A673 (cell line): ENCODE data around the gene CORO2A. TPM values are rescaled to one million over a fixed set of nuclear protein-coding genes. Genes with fewer than 3 reads are reported as not detected.

Experiments used
- BruUV-seq: library from RNA; stranded (reverse); fragments of 400-500 nt; replicated peaks from 2 replicates; lab custom pipeline; 2021; lab: Mats Ljungman, UMichigan
- CTCF ChIA-PET: fragments of 300-600 bp; sonication (Branson Sonifier 250); formaldehyde crosslinking; loops from one replicate; lab custom pipeline; 2022; ENCODE audit warnings: antibody characterized with exemption; lab: Charles Lee
- POLR2A ChIA-PET: fragments of 300-600 bp; sonication (Branson Sonifier 250); formaldehyde crosslinking; loops from one replicate; lab custom pipeline; 2022; ENCODE audit warnings: antibody characterized with exemption; ENCODE audit not compliant: low non-redundant PET; lab: Charles Lee
- DNase-seq: peaks from one replicate; pipeline ENCODE4 v3.0.0-alpha.2; 2015; ENCODE audit warnings: low spot score
- H3K27ac ChIP-seq: fragments of 200-600 bp; sonication (generic); 2 replicates; pipeline ENCODE4 v1.5.1; 2016; ENCODE audit warnings: mixed run types, low read depth, mild to moderate bottlenecking, mixed read lengths, antibody characterized with exemption, low read length; ENCODE audit not compliant: poor library complexity, severe bottlenecking
- H3K27me3 ChIP-seq: fragments of 200-600 bp; sonication (generic); replicated peaks from 2 replicates; pipeline ENCODE4 v1.6.1; 2017; ENCODE audit warnings: mixed run types, low read depth, mild to moderate bottlenecking, mixed read lengths, antibody characterized with exemption, low read length; ENCODE audit not compliant: insufficient read depth, poor library complexity
- H3K36me3 ChIP-seq: fragments of 200-600 bp; sonication (generic); 2 replicates; pipeline ENCODE4 v1.6.1; 2016; ENCODE audit warnings: mixed run types, mild to moderate bottlenecking, mixed read lengths, antibody characterized with exemption, low read length; ENCODE audit not compliant: insufficient read depth, poor library complexity, severe bottlenecking
- H3K4me1 ChIP-seq: fragments of 200-600 bp; sonication (generic); 2 replicates; pipeline ENCODE4 v1.6.1; 2017; ENCODE audit warnings: mixed run types, mild to moderate bottlenecking, mixed read lengths, antibody characterized with exemption, low read length; ENCODE audit not compliant: insufficient read depth, poor library complexity, severe bottlenecking
- H3K4me3 ChIP-seq: fragments of 200-600 bp; sonication (generic); 2 replicates; pipeline ENCODE4 v1.5.1; 2016; ENCODE audit warnings: low read depth, mixed run types, mild to moderate bottlenecking, mixed read lengths, low read length; ENCODE audit not compliant: poor library complexity, severe bottlenecking
- H3K9me3 ChIP-seq: fragments of 200-600 bp; sonication (generic); 2 replicates; pipeline ENCODE4 v1.6.1; 2016; ENCODE audit warnings: mixed run types, low read depth, mild to moderate bottlenecking, mixed read lengths, antibody characterized with exemption, low read length; ENCODE audit not compliant: poor library complexity, severe bottlenecking
- CTCF ChIP-seq: fragments of 300-800, 200-600 bp; sonication (generic); conservative IDR thresholded peaks from 2 replicates; pipeline ENCODE4 v1.5.1; 2017; ENCODE audit warnings: low read depth, mild to moderate bottlenecking, antibody characterized with exemption, low read length, moderate library complexity, mixed read lengths
- EZH2 ChIP-seq: fragments of 200-600 bp; sonication (generic); IDR thresholded peaks from 2 replicates; pipeline ENCODE4 v1.6.1; 2017; ENCODE audit warnings: borderline replicate concordance, low read depth, mild to moderate bottlenecking, mixed read lengths, antibody characterized with exemption, low read length; ENCODE audit not compliant: poor library complexity, severe bottlenecking
- intact Hi-C: fragments of 100-400 bp; cut with micrococcal nuclease; formaldehyde crosslinking; loops from one replicate; pipeline ENCODE4 v1.10.0; 2022; ENCODE audit not compliant: unreplicated experiment
- total RNA-seq: library from RNA; stranded (reverse); gene quantifications from 2 replicates; pipeline ENCODE4 v1.2.3, GENCODE V29; 2021

CORO2A gene
- total RNA-seq, 1 experiment from 2014 or later, result 0.52 TPM

GRCh38 chr9:98189412-98189811 lies 3.0 kb downstream of the CORO2A start:
- Histone ChIP-seq H3K36me3 (no peaks in the 10 kb centered on the region), H3K4me1 (peaks cover 3% of the 10 kb centered on the region), H3K27me3 (no peaks in the 10 kb centered on the region), H3K27ac (no peak overlapping the region), H3K9me3 (no peaks in the 10 kb centered on the region), H3K4me3 (no peak overlapping the region)
- intact Hi-C loops, result no loop called here
- CTCF ChIA-PET, result no interaction called here
- TF ChIP-seq CTCF, result no peak
- no peak for TF ChIP-seq EZH2
- BruUV-seq, result no TSS peak
- POLR2A ChIA-PET, result no interaction called here
- no peak for DNase-seq

GRCh38 chr9:98187926-98188325 lies 4.5 kb downstream of the CORO2A start:
- intact Hi-C loops, result no loop called here
- no TSS peak for BruUV-seq
- Histone ChIP-seq H3K9me3 (no peaks in the 10 kb centered on the region), H3K27ac (no peak overlapping the region), H3K36me3 (no peaks in the 10 kb centered on the region), H3K4me3 (no peak overlapping the region), H3K4me1 (no peaks in the 10 kb centered on the region), H3K27me3 (no peaks in the 10 kb centered on the region)
- TF ChIP-seq EZH2 (no peak), CTCF (no peak)
- ChIA-PET POLR2A (no interaction called here), CTCF (no interaction called here)
- no peak for DNase-seq

GRCh38 chr9:98186236-98186635 lies 6.2 kb downstream of the CORO2A start:
- POLR2A ChIA-PET, result no interaction called here
- no peaks in the 10 kb centered on the region for H3K36me3 ChIP-seq
- H3K4me3 ChIP-seq, result no peak overlapping the region
- no peaks in the 10 kb centered on the region for H3K9me3 ChIP-seq
- TF ChIP-seq CTCF (no peak), EZH2 (no peak)
- intact Hi-C loops, result no loop called here
- BruUV-seq, result no TSS peak
- CTCF ChIA-PET, result no interaction called here
- no peaks in the 10 kb centered on the region for H3K27me3 ChIP-seq
- H3K4me1 ChIP-seq, result no peaks in the 10 kb centered on the region
- DNase-seq, result no peak
- H3K27ac ChIP-seq, result no peak overlapping the region
